GM19239 (cell line): ENCODE results near the gene DOCK10.

ENCODE experiments used
- DNase-seq: peaks from one replicate; pipeline ENCODE4 v3.0.0; 2011; ENCODE audit warnings: low spot score; ENCODE audit not compliant: insufficient read length
- FAIRE-seq: peaks from 2 replicates; lab custom pipeline; 2011; peaks lifted over from hg19 to GRCh38; lab: Jason Lieb, UNC

DOCK10 gene

DNA sequence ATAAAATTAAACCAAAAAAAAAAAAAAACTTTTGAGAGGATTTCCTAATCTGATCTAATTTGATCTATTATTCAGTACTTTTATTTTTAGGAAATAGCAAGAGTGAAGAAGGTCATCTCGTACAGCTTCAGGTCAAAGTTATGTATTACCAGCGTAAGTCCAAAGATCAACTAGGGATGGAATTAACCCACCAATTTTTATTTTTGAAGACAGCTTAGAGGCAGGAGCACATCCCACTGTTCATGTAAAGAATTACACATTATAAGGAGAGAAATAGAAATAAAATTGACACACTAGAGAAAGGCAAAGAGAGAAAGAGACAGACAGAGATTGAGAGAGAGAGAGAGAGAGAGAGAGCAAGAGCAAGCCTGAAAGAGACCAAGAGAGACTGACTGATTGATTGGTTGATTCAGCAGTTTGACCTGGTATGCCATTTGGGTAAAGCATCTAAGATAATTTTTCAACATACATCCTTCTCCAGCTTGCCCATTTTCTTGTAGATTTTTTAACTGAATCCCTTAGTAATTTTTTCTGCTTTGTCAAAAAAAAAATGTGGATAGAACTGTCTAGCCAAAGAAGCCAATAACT is 25.1 kb downstream of the DOCK10 start:
- FAIRE-seq (no peak), DNase-seq (no peak)

DNA sequence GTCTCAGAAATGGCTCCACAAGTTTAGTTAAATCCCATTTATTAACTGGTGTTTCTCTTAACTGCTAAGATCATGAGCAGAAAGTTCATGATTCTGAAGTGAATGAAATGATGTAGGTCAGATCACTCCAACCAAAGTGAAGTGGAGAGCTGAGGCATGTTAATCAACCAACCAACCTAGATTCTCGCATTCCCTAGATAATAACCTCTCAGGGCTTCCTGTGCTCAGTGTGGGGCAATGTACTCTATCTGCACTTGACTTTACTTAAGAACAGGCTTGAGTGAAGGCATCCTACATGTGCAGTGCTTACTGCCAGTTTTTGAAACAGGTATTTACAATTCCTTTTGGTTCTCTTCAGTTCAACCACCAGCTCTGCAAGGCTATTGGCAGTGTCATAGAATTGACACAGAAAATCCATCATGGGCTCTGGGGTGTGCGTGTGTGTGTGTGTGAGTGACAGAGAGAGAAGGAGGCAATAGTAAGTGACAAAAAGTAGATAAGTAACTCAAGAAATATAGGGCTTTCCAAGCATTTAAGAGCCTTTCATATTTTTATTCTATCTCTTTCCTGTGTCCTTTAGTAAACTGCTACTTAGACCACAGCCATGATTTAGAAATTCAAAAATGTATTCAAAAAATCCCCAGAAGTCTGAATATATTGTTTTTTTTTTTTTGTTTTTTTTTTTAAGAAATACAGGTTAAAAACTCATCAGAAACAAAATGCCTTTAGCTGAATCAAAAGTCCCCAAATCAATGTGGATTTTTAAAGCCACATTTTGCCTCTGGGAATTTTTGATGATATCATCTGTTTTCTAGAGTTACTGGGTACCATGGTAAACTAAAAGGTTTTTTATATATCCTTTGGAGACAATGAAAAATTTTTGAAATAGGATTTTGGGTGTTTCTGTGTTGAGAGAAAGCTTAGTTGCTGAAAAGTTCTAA is 28.6 kb downstream of the DOCK10 start:
- FAIRE-seq, result peak; percentile 49

DNA sequence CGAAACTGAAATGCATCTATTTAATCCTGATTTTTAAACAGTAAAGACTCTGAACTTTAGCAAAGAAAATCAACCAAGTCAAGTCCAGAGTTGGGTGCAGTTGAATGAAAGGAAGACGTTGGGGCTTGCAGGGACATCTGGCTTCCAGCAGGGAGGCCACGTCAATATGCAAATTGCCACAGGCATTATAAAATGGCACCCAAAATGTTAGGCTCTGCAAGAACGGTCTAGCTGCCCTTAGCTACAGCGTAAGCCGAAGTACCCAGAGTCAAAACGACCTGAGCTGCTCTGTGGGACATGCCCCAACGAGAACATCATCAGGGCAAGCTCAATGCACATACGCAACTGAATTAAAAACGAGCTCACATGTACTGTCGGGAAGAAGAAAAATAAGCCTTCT is 30.7 kb downstream of the DOCK10 start:
- no peak for DNase-seq

More for the DNA sequence above, 28.6 kb downstream of the DOCK10 start:
- DNase-seq, result no peak

GRCh38 chr2:225010804-225011203 is 31.5 kb downstream of the DOCK10 start:
- no peak for DNase-seq
- FAIRE-seq, result no peak

More for the DNA sequence above, 30.7 kb downstream of the DOCK10 start:
- FAIRE-seq, result peak; percentile 26

DNA sequence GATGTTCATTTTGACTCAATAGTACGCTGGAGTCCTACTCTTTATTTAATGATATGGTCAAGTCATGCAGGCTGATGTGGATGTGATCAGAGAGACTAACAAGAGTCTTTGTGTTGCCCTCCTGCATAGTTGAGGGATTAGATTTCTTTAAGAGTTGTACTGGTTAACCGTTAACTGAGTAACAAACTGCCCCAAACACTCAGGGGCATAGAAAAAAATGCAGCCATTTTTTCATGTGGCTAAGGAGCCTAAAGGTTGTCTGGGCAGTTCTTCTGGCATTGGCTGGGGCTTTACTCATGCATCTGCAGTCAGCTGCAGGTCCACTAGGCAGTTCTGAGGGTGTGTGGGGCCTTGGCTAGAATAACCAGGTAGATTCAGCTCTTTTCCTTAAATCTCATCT is 32.5 kb downstream of the DOCK10 start:
- peak; percentile 85 for FAIRE-seq
- no peak for DNase-seq

DNA sequence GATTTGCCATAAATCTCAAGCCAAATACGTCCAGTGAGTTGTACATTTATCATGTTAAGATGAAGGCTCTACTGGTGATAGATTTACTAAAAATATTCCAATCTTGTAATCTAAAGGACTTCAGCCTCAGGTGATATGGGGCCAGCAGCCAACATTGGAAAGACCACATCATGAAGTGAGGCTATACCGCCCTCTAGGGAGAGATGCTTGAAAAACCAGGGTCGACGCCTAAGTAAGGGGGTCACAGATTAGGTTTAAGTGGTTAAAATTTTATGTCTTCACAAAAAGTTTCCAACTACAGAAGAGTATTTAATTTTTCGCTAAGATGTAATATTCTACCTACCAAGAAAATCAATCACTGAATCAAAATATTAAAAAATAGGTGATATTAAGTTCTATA is 33.3 kb downstream of the DOCK10 start:
- peak; percentile 75 for FAIRE-seq
- DNase-seq, result no peak

GRCh38 chr2:225008179-225008856 is 34.0 kb downstream of the DOCK10 start:
- peak; percentile 53 for FAIRE-seq

DNA sequence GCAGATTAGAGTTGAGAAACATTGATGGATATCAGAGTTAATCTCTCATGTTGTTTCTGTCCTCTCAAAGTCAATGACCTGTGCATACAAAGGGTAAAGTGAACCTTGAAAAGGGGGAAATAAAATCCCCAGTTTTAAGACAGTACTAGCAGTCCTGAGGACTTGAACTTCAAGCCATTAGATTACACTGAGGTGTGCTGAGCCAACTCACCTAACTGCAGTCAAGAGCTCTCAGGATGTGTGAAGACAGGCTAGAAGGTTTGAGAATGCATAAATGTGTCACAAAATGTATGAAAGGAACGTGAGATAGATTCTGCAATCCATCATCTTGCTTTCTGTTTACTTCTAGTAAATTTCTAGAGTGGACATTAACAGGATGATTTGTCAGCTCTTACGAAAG is 35.5 kb downstream of the DOCK10 start:
- DNase-seq, result no peak
- FAIRE-seq, result no peak

More at GRCh38 chr2:225008179-225008856, 34.0 kb downstream of the DOCK10 start:
- no peak for DNase-seq

DNA sequence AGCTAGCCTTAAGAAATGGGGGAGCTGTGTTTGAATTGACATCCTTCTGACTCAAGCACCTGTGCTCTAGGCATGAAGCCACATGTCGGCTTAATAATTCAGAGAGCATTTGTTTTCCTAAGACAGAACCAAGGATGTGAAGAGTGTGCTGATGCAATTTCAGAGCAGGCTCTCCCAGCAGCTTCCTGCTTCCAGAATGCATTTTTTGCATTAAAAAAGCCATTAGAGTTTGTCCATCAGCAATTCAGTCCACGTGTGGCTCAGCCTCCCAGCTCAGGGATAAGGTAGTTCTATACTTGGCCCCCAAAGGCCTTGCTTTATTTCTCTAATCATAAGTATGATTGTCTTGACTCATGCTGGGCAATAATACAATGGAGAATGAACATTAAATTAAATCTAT is 37.7 kb downstream of the DOCK10 start:
- DNase-seq (no peak), FAIRE-seq (no peak)

DNA sequence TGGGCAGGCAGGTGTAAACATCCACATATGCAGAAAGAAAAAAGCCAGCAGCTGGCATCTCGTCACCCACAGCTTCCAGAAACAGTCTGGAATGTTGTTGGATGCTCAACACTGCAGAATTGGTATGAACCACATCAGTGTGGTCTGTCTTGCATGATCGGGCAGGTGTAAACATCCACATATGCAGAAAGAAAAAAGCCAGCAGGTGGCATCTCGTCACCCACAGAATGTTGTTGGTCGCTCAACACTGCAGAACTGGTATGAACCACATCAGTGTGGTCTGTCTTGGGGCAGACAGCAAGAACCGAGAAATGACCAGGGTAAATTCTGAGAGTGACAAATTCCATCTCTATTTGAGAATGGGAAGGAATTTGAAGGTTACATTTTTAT is 39.6 kb downstream of the DOCK10 start:
- peak; percentile 93 for FAIRE-seq
- no peak for DNase-seq

DNA sequence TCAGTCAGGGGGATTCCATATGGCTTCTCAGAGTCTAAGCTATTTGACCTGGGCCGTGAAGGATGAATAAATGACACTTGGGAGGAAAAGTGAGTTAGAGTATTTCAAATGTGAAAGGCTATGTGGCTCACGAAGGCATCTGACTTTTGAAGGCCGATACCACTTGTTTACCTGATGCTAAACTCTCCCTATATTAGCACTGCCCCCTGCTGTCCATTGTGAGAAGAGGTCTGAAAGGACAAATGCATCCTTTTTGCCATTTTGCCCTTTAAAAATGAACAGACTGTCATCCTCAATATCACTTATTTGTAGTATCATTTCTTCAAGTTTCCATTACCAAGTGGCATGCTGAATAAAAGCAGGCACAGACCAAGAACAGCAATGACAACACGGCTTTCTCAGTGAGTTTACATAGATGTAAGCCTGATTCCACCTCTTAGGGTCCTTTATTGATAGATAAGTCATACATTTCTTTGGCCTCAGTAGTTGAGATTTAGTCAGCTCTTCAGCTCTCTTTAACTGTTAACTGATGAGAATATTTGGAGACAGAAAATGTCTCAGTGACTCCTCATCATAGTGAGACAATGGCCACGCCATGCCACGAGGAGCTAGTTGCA is 40.1 kb downstream of the DOCK10 start:
- DNase-seq, result peak; percentile 28
- no peak for FAIRE-seq

GRCh38 chr2:224999754-225000153 is 42.5 kb downstream of the DOCK10 start:
- FAIRE-seq, result no peak
- DNase-seq, result no peak

DNA sequence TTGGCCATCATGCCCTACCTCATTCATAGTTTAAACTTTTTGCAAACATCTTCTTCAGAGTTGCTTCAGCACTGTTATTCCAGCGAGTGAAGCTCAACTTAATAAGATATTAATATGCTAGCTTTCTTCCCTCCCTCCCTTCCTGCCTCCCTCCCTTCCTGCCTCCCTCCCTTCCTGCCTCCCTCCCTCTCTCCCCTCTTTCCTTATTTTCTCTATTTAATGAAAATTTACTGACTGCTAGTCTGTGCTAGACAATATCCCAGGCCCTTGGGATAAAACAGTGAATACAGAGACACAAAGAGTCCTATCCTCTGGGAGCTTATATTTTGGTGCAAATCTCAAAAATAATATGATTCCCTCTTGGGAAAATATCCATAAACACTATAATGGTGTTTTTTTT is 42.9 kb downstream of the DOCK10 start:
- FAIRE-seq, result no peak
- no peak for DNase-seq

DNA sequence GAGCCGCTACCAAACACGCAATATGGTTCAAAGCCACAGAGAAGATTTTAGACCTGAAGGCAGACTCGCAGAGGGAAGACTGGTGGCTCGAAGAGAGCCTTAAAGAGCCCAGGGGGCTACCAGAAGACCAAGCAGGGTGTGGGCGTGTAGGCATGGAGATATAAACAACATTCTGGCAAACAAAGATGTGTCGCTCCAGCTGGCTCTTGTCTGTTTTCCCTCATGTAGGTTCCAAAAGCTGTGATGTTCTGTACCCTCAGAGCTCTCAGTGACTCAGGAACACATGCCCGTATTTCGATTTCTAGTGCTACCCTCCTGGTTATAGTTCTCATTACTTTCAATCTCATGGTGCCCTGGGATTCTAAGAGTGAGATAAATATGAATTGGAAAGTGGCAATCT is 44.5 kb downstream of the DOCK10 start:
- FAIRE-seq (no peak), DNase-seq (no peak)

DNA sequence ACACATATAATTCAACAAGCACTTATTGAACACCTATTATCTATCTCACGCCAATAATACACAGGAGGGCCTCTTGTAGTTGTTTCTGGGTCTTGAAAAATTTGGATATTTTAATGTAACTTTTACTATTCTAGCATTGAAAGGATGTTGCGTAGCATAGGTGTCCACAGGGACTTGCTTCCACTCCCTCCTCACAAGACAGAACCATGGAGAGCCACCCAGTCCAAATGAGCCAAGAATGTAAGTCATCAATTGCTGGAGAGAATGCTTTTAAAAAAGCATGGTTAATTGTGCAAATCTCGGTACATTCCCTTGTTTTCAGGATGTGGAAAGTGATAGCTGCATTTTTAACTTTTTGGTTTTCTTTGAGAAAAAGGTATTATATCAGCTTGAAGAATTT is 46.8 kb downstream of the DOCK10 start:
- DNase-seq (no peak), FAIRE-seq (no peak)

DNA sequence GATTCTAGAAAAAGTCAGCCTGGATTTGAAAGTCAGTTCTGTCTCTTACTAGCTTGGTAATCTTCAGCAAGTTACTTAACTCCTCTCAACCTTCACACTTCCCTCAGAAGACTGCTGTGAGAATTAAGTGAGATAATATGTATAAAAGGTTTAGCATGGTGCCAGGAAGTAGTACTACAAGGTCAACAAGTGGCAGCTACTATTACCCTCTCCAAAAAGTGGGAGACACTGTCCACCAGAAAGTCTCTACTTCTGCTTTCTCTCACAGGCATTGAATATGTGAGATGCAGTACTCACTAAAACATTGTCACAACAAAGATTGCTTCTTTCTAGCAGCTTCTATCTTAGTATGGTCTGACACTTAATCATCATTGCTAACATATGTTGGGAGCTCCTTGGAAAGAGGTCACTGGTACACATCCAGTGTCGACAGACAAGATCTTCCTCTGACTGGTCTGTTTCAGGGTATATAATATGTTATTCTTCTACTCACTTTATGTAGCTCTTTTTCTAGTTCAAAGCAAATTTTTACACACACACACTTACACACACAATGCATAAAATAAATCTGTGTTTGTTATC is 47.9 kb downstream of the DOCK10 start:
- no peak for FAIRE-seq
- DNase-seq, result no peak

GRCh38 chr2:224990710-224991109 is 51.6 kb downstream of the DOCK10 start:
- DNase-seq, result no peak
- FAIRE-seq, result no peak

GRCh38 chr2:224987733-224988132 is 54.5 kb downstream of the DOCK10 start:
- FAIRE-seq (no peak), DNase-seq (no peak)

DNA sequence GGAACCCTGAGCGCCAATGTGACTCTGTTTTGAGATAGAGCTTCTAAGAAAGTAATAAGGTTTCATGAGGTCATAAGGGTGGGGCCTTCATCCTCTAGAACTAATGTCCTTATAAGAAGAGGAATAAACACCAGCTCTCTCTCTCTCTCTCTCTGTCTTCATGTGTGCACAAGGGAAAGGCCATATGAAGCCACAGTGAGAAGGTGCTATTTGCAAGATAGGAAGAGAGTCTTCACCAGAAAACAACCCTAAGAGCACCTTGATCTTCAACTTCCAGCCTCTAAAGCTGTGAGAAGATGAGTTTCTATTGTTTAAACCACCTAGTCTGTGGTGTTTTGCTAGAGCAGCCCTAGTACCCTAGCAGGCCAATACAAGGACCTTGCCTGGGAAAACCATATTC is 55.8 kb downstream of the DOCK10 start:
- FAIRE-seq, result no peak
- DNase-seq, result no peak

DNA sequence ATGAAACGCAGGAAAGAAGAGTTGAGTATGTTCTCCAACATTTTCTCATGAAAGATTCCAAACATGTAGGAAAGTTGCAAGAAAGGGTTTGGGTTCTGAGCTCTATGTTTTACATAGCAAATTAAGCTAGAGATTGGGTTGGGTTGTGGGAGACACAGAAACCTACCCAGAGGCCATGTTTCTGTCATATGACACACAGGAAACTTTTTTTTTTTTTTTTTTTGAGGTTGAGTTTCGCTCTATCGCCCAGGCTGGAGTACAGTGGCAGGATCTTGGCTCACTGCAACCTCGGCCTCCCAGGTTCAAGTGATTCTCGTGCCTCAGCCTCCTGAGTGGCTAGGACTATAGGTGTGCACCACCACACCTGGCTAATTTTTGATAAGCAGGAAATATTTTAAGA is 57.6 kb downstream of the DOCK10 start:
- FAIRE-seq (peak; percentile 79), DNase-seq (no peak)
